Measurements from ENCODE around the gene IGSF9B. TPM values are rescaled to one million over a fixed set of nuclear protein-coding genes. Genes with fewer than 3 reads are reported as not detected.

IGSF9B gene
- total RNA-seq, 1 experiment from 2014 or later = 10.1 TPM

- no peaks in the 10 kb centered on the region for H3K9me3 ChIP-seq (ENCODE audit: low read depth, low read length, poor library complexity, severe bottlenecking)
- BruUV-seq (replicated peaks) = no TSS peak
- no peaks in the 10 kb centered on the region for H3K4me1 ChIP-seq (ENCODE audit: insufficient read depth, low read length, poor library complexity, severe bottlenecking)
- no peak for DNase-seq (ENCODE audit: low spot score)
- ChIA-PET CTCF (no interaction called here), POLR2A (ENCODE audit: low non-redundant PET) (no interaction called here)
- no peak for TF ChIP-seq EZH2 (IDR thresholded peaks at IDR 0.05; ENCODE audit: borderline replicate concordance, low read depth, low read length, poor library complexity, severe bottlenecking)
- TF ChIP-seq, protein P1, sequence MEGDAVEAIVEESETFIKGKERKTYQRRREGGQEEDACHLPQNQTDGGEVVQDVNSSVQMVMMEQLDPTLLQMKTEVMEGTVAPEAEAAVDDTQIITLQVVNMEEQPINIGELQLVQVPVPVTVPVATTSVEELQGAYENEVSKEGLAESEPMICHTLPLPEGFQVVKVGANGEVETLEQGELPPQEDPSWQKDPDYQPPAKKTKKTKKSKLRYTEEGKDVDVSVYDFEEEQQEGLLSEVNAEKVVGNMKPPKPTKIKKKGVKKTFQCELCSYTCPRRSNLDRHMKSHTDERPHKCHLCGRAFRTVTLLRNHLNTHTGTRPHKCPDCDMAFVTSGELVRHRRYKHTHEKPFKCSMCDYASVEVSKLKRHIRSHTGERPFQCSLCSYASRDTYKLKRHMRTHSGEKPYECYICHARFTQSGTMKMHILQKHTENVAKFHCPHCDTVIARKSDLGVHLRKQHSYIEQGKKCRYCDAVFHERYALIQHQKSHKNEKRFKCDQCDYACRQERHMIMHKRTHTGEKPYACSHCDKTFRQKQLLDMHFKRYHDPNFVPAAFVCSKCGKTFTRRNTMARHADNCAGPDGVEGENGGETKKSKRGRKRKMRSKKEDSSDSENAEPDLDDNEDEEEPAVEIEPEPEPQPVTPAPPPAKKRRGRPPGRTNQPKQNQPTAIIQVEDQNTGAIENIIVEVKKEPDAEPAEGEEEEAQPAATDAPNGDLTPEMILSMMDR (conservative IDR thresholded peaks at IDR 0.05; ENCODE audit: low read depth, low read length) = no peak
- H3K27ac ChIP-seq (ENCODE audit: low read depth, low read length, poor library complexity, severe bottlenecking) = no peak overlapping the region
- H3K4me3 ChIP-seq (ENCODE audit: low read depth, low read length, poor library complexity, severe bottlenecking) = no peak overlapping the region
- intact Hi-C loops (cut with micrococcal nuclease; ENCODE audit: unreplicated experiment) = no loop called here
- peaks cover 10% of the 10 kb centered on the region for H3K27me3 ChIP-seq (replicated peaks; ENCODE audit: insufficient read depth, low read depth, low read length, poor library complexity)
- no peaks in the 10 kb centered on the region for H3K36me3 ChIP-seq (ENCODE audit: insufficient read depth, low read length, poor library complexity, severe bottlenecking)
These were observed 64.6 kb downstream of the IGSF9B start for GRCh38 chr11:133892126-133892525.

DNA sequence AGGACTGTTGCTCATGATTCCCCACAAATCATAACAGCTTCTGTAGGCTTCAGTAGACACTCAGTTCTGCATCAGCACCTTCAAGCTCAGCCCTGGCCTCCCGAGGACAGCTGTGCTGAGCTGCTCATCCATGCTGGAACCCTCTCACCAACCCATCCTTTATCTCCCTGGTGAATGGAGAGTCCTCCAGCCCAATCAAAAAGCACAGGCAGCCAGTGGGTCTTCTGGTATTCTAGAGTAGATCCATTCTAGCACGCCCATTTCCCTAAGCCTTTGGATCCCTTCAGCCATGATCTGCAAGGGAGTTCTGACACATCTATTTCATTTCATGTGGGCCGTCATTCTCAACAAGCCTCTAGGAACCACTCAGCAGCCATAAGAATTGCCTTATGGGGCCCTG, 66.9 kb downstream of the IGSF9B start:
- no peak for TF ChIP-seq EZH2 (IDR thresholded peaks at IDR 0.05; ENCODE audit: borderline replicate concordance, low read depth, low read length, poor library complexity, severe bottlenecking)
- TF ChIP-seq, protein P1 (conservative IDR thresholded peaks at IDR 0.05; ENCODE audit: low read depth, low read length) = no peak
- no peak for DNase-seq (ENCODE audit: low spot score)
- ChIA-PET CTCF (no interaction called here), POLR2A (ENCODE audit: low non-redundant PET) (no interaction called here)
- Histone ChIP-seq H3K4me1 (ENCODE audit: insufficient read depth, low read length, poor library complexity, severe bottlenecking) (no peaks in the 10 kb centered on the region), H3K27me3 (replicated peaks; ENCODE audit: insufficient read depth, low read depth, low read length, poor library complexity) (peaks cover 10% of the 10 kb centered on the region), H3K36me3 (ENCODE audit: insufficient read depth, low read length, poor library complexity, severe bottlenecking) (no peaks in the 10 kb centered on the region), H3K4me3 (ENCODE audit: low read depth, low read length, poor library complexity, severe bottlenecking) (no peak overlapping the region), H3K27ac (ENCODE audit: low read depth, low read length, poor library complexity, severe bottlenecking) (no peak overlapping the region), H3K9me3 (ENCODE audit: low read depth, low read length, poor library complexity, severe bottlenecking) (no peaks in the 10 kb centered on the region)
- BruUV-seq (replicated peaks) = no TSS peak
- intact Hi-C loops (cut with micrococcal nuclease; ENCODE audit: unreplicated experiment) = no loop called here

- H3K27ac ChIP-seq (ENCODE audit: low read depth, low read length, poor library complexity, severe bottlenecking) = no peak overlapping the region
- H3K9me3 ChIP-seq (ENCODE audit: low read depth, low read length, poor library complexity, severe bottlenecking) = no peaks in the 10 kb centered on the region
- TF ChIP-seq, protein P1 (conservative IDR thresholded peaks at IDR 0.05; ENCODE audit: low read depth, low read length) = no peak
- TF ChIP-seq EZH2 (IDR thresholded peaks at IDR 0.05; ENCODE audit: borderline replicate concordance, low read depth, low read length, poor library complexity, severe bottlenecking) = no peak
- no peak for DNase-seq (ENCODE audit: low spot score)
- BruUV-seq (replicated peaks) = no TSS peak
- intact Hi-C loops (cut with micrococcal nuclease; ENCODE audit: unreplicated experiment) = no loop called here
- H3K27me3 ChIP-seq (replicated peaks; ENCODE audit: insufficient read depth, low read depth, low read length, poor library complexity) = peaks cover 10% of the 10 kb centered on the region
- H3K4me3 ChIP-seq (ENCODE audit: low read depth, low read length, poor library complexity, severe bottlenecking) = no peak overlapping the region
- POLR2A ChIA-PET (ENCODE audit: low non-redundant PET) = no interaction called here
- no peaks in the 10 kb centered on the region for H3K36me3 ChIP-seq (ENCODE audit: insufficient read depth, low read length, poor library complexity, severe bottlenecking)
- no peaks in the 10 kb centered on the region for H3K4me1 ChIP-seq (ENCODE audit: insufficient read depth, low read length, poor library complexity, severe bottlenecking)
- CTCF ChIA-PET = no interaction called here
These were observed 67.6 kb downstream of the IGSF9B start for GRCh38 chr11:133889188-133889587.
